Pancreas (tissue), 10 donors: Measurements from ENCODE around the gene ZP4. TPM values are rescaled to one million over a fixed set of nuclear protein-coding genes. Genes with fewer than 3 reads are reported as not detected.
"Not testable (repeated sequence)": the region's sequence is repeated elsewhere in the genome, so short reads cannot be mapped to it uniquely, and the experiment has no call there.

ENCODE experiments used
- ATAC-seq, 4 donors: fragments of 200-7000 bp; cut with Tn5 transposase; one replicate each; pipeline versions ENCODE4 v1.8.0 to v1.9.1; 2020; ENCODE audit warnings: mild to moderate bottlenecking in 4 of 4, moderate library complexity in 4 of 4
- DNase-seq, 6 donors: peaks; one replicate each; pipeline ENCODE4 v3.0.0-alpha.2; 2020
- FAIRE-seq: peaks from 2 replicates; lab custom pipeline; 2012; peaks lifted over from hg19 to GRCh38; lab: Jason Lieb, UNC
- H3K27ac ChIP-seq, 4 donors: fragments of 200-600 bp; sonication (generic); 1 replicate in 3 of 4; 2 replicates in 1 of 4; pipeline versions ENCODE4 v1.5.0 to v1.8.0; 2020
- H3K27me3 ChIP-seq, 4 donors: fragments of 200-600 bp; one replicate each; pipeline ENCODE4 v1.8.0; 2021
- H3K36me3 ChIP-seq, 3 donors: fragments of 200-600 bp; sonication (generic) in 1 of 3; one replicate each; pipeline versions ENCODE4 v1.5.0 to v1.8.0; 2020 to 2021
- H3K4me1 ChIP-seq, 3 donors: fragments of 200-600 bp; one replicate each; pipeline ENCODE4 v1.8.0; 2021
- H3K4me3 ChIP-seq, 4 donors: fragments of 200-600 bp; sonication (generic) in 2 of 4; one replicate each; pipeline versions ENCODE4 v1.5.0 to v1.8.0; 2020 to 2021
- H3K9me3 ChIP-seq, 4 donors: fragments of 200-600 bp; one replicate each; pipeline ENCODE4 v1.8.0; 2021
- CTCF ChIP-seq, 4 donors: fragments of 200-600 bp; sonication (generic) in 3 of 4; IDR thresholded peaks; one replicate each; pipeline versions ENCODE4 v1.5.0 to v1.8.0; 2021; ENCODE audit warnings: antibody characterized with exemption in 4 of 4
- WGBS, 2 donors: extraction: QIAGEN DNeasy Blood & Tissue Kit; methylation state at CpG; one replicate each; pipeline ENCODE4 v1.1.7; 2013; 5-methylcytosine and 5-hydroxymethylcytosine counted together
- intact Hi-C, 3 donors: fragments of 100-400 bp; cut with DNase I; formaldehyde crosslinking; loops; one replicate each; pipeline versions ENCODE4 v1.11.1 to v1.14.2; 2022
- polyA plus RNA-seq, 2 donors: library from polyadenylated mRNA; stranded (reverse); fragments of 200-250 nt; gene quantifications; one replicate each; pipeline ENCODE4 v1.2.3, GENCODE V29; 2013
- total RNA-seq, 6 donors: library from RNA; stranded (reverse); fragmentation: NEBNext Ultra II Directional in 4 of 6; extraction: Animal tissue kit (Norgen Biotek cat#: 25700) in 4 of 6; gene quantifications; one replicate each; pipeline versions ENCODE4 v1.2.1 to v1.2.4, GENCODE V29; 2021 to 2023
- donor health status: healthy with polysubstance abuse.
- donor health status: DM: no; HTN: no; CAD: no; lungs with moderate emphysema.
- donor health status: DM: no; HTN: no; CAD: no.
- donor health status: control.
- donor health status: control.
- donor health status: Bipolar disorder and iron deficiency.
- donor health status: DM: yes; HTN: yes; CAD: no.
- donor health status: DM: no; HTN: no; CAD: no.
- donor health status: DM: no; HTN: no; CAD: no.
- donor health status: DM: yes; HTN: yes; CAD: no.

Gene ZP4
- total and polyA plus RNA-seq, 8 donors = not detected

- FAIRE-seq = no peak
- peak in 4 of 6 donors; percentile 10 to 75 (median 45) for DNase-seq
Measured at GRCh38 chr1:237851210-237851845, 39.4 kb downstream of the ZP4 start.

DNA sequence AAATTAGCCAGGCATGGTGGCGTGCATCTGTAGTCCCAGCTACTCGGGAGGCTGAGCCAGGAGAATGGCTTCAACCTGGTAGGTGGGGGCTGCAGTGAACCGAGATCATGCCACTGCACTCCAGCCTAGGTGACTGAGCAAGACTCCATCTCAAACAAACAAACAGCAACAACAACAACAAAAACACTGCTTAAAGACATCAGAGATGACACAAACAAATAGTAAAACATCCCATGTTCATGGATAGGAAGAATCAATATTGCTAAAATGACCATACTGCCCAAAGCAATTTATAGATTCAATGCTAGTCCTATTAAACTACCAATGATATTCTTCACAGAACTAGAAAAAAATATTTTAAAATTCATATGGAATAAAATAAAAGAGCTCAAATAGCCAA is 47.2 kb downstream of the ZP4 start:
- H3K9me3 ChIP-seq, intact Hi-C loops, FAIRE-seq, H3K36me3 ChIP-seq, H3K27ac ChIP-seq, H3K4me3 ChIP-seq, H3K4me1 ChIP-seq, H3K27me3 ChIP-seq, DNase-seq, ATAC-seq: not testable (repeated sequence)
- WGBS, 2 donors = 80 to 89% methylated on average over 3 of the region's 3 CpGs

More at GRCh38 chr1:237851210-237851845, 39.4 kb downstream of the ZP4 start:
- Histone ChIP-seq H3K4me1 (no peaks in the 10 kb centered on the region), H3K36me3 (no peaks in the 10 kb centered on the region), H3K27ac (no peak overlapping the region), H3K4me3 (no peak overlapping the region), H3K9me3 (no peaks in the 10 kb centered on the region), H3K27me3 (no peaks in the 10 kb centered on the region)
- peak in 1 of 4 donors; percentile 27 for TF ChIP-seq CTCF (IDR thresholded peaks at IDR 0.05)
- intact Hi-C loops = no loop called here
- peak in 3 of 4 donors; percentile 60 to 64 (median 61) for ATAC-seq
- 28 to 29% methylated on average over 6 of the region's 6 CpGs for WGBS, 2 donors

DNA sequence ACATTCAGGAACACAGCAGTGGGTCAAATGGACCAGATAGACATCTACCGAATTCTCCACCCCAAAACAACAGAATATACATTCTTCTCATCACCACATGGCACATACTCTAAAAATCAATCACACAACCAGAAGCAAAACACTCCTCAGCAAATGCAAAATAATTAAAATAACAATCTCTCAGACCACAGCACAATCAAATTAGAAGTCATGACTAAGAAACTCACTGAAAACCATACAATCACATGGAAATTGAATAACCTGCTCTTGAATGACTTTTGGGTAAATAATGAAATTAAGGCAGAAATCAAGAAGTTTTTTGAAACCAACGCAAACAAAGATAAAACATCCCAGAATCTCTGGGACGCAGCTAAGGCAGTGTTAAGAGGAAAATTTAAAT is 49.2 kb downstream of the ZP4 start:
- no peak for ATAC-seq
- no peak for FAIRE-seq
- no peak overlapping the region for H3K4me3 ChIP-seq
- TF ChIP-seq CTCF (IDR thresholded peaks at IDR 0.05) = no peak
- no peaks in the 10 kb centered on the region for H3K36me3 ChIP-seq
- H3K27me3 ChIP-seq = no peaks in the 10 kb centered on the region
- intact Hi-C loops = no loop called here
- DNase-seq = no peak
- no peaks in the 10 kb centered on the region for H3K4me1 ChIP-seq
- WGBS, 2 donors = 59 to 60% methylated on average over 3 of the region's 3 CpGs
- no peak overlapping the region for H3K27ac ChIP-seq
- H3K9me3 ChIP-seq = no peaks in the 10 kb centered on the region

DNA sequence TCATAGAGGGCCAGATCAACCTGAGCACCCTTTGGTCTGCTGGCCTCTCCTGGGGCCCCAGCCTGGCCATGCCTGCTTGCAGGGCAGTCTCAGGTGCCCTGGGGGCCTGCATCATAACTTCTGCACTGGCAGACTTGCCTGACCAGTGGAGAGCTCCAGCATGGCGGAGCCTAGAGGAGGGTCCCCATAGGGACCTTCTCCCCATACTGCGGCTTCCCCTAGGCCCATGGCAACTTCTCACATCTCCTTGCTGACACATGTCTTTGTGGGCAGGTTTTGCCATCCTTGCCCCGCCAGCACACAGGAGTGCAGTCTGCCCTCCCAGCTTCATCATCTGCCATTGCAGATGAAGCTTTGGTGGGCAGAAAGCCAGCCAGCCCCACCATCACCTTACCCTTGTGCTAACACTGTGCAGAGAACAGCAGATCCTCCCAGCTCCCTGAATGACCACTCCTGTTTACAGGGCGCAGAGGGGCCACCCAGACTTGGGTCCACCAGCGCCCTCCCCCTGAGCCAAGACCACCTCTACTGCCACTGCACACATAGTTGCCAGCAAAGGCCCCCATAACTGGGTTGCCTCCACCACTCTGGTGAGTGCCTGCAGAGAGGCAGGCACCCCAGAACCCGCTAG is 51.7 kb downstream of the ZP4 start:
- no peaks in the 10 kb centered on the region for H3K36me3 ChIP-seq
- no peak for TF ChIP-seq CTCF (IDR thresholded peaks at IDR 0.05)
- no peaks in the 10 kb centered on the region for H3K27me3 ChIP-seq
- H3K4me3 ChIP-seq = no peak overlapping the region
- intact Hi-C loops = no loop called here
- ATAC-seq (peak in 1 of 4 donors; percentile 11), DNase-seq (no peak), FAIRE-seq (no peak)
- H3K4me1 ChIP-seq = no peaks in the 10 kb centered on the region
- H3K9me3 ChIP-seq = no peaks in the 10 kb centered on the region
- no peak overlapping the region for H3K27ac ChIP-seq
- 86 to 89% methylated on average over 6 of the region's 6 CpGs for WGBS, 2 donors

DNA sequence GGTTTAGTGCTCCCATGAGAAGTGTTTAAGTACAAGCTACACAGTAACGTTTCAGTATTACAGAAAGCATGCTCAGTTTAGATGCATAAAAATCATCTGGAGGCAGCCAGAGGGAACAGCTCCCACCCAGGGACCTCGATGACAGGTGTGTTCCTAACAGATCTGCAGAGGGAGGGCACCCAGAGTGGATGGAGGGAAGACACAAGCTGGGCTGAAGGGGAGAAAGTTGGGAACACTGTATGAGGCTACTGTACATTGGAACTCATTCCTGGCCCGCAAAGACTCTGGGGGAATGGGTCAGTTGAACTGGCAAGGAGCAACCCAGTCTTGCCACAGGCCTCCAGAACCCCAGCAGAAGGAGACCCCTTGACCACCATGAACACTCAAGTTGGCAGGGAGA is 52.4 kb downstream of the ZP4 start:
- Histone ChIP-seq H3K4me1 (no peaks in the 10 kb centered on the region), H3K4me3 (no peak overlapping the region), H3K27ac (no peak overlapping the region), H3K27me3 (no peaks in the 10 kb centered on the region), H3K36me3 (no peaks in the 10 kb centered on the region), H3K9me3 (no peaks in the 10 kb centered on the region)
- intact Hi-C loops = no loop called here
- 59 to 71% methylated on average over 3 of the region's 3 CpGs for WGBS, 2 donors
- no peak for TF ChIP-seq CTCF (IDR thresholded peaks at IDR 0.05)
- FAIRE-seq = no peak
- no peak for DNase-seq
- no peak for ATAC-seq
